NCI-H2081 treated with DMSO at 0.1 percent for 48 hours (cell line): ENCODE data around the gene GPC3.
"Not testable (repeated sequence)": the region's sequence is repeated elsewhere in the genome, so short reads cannot be mapped to it uniquely, and the experiment has no call there.

Experiments used
- DNase-seq: peaks from one replicate; lab custom pipeline; 2025; lab: John Stamatoyannopoulos, UW

GPC3 gene

DNA sequence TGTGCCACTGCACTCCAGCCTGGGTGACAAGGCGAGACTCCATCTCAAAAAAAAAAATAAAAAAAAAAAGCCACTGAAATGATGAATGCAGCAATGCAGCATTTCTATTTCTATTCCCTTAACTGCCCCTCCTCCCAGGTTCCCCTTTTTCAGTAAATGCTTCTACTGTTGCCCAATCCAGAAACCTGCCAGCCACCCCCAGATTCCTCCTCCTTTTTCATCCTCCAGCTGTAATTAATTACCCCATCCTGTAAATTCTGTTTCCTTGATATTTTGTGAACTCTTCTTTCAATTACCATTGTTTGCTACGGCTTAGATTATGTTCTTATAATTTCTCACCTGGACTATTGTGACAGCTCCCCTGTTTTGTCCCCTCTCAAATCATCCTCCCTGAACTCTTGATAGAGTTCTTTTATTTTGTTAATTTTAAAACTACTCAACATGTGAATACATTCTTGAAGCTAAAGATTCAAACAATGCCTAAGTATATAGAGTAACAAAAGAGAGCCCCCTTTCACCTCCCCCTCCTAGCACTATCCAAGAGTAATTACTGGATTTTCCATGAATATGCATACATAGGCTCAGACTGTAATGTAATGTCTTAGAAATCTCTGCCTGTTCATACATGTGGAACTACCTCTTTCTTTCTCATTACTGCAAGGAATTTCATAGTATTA is 429.5 kb downstream of the GPC3 start:
- no peak for DNase-seq

GRCh38 chrX:133550665-133551485 is 434.5 kb downstream of the GPC3 start:
- no peak for DNase-seq

DNA sequence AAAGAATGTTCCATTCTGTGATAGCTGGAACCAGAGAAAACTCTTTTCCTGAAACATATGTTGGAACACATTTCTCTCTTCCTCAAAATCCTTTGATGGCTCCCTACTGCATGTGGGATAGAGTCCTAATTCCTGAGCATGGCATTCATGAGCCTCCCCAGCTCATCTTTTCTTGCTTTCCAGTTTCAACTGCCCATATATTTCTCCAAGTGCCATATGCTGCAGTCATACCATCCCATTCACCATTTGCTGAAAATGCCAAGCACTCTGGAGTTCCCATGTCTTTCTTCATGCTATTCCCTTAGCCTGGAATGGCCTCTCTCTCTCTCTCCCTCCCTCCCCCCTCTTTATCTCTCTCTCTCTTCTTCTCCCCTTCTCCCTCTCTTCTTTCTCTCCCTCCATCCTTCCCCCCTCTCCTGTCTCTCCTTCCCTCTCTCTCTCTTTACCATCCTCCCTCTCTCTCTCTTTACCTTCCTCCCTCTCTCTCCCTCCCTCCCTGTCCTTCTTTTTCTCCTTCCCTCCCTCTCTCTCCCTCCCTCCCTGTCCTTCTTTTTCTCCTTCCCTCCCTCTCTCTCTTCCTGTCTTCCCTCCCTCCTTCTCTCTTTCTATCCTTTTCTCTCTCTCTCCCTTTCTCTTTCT is 436.0 kb downstream of the GPC3 start:
- no peak for DNase-seq

GRCh38 chrX:133546441-133546840 is 439.0 kb downstream of the GPC3 start:
- no peak for DNase-seq

DNA sequence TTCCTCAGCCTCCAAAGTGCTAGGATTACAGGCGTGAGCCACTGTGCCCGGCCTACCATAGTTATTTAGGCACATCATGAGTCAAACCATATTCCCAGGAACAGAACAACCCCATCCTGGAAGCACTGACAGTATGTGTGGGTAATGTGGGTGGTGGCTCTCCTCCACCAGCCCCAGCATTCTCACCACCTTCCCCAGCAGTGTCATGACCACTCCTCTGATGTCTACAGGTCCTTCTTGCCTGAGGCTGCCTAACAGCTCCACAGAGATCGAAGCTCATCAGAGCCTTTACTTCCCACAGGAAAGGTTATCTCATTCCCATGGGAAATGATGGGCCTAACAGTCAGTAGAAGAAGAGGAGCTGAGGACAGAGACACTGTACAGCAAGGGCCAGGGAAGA is 440.6 kb downstream of the GPC3 start:
- no peak for DNase-seq

GRCh38 chrX:133544115-133544514 is 441.3 kb downstream of the GPC3 start:
- DNase-seq, result no peak

DNA sequence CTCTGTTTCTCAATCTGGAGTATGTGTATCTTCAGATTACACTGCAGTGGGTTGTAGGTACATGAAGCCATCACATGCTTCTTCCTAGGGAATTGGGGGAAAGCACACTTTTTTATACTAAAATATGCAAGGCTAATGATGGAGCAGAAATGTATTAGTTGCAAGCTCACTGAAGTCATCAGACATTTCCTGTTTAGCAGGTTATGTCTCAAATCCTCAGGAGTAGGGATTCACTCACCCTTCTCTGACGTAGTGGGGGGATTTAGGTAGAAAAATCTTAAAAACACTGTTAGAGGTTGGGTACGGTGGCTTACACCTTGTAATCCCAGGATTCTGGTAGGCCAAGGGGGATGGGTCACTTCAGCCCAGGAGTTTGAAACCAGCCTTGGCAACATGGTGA is 441.7 kb downstream of the GPC3 start:
- no peak for DNase-seq

GRCh38 chrX:133542476-133542875 is 442.9 kb downstream of the GPC3 start:
- DNase-seq, result no peak

- no peak for DNase-seq
Observed at GRCh38 chrX:133541021-133541420, 444.4 kb downstream of the GPC3 start.

DNA sequence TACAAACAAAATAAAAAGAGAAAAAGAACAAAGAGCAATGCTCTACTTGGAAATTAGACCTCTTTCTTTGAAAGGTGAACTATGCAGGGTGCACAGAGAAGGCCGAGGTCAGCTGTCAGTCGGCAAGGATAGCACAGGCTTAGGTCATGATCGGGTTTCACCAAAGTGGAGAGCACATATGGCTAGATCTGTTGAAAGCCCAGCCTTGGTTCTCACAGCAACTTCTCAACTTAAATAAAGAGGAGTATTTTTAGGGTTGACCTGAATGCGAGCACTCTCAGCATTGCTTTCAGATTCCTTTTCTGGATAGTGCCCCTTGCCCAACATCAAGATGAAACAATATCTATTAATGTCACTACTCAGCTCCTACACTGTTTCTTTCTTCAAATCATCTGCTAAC is 447.2 kb downstream of the GPC3 start:
- DNase-seq, result no peak

DNA sequence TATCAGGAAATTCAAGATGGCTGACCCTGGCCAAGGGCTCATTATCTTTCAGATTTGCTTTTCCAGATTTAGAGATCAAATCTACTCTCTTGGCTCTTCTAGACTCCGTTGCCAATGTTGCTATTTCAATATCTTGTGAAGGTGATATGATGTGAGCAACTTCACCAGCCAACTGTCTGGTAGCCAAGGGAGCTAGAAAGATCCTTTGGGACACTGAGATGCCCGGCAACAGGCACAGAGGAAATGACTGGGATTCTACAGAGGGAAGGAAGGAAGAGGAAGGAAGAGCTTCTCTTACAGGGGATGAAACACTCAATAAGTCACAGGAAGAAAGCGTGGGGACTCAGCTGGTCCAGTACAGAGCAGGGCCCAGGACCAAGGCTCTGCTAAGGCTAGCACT is 448.3 kb downstream of the GPC3 start:
- no peak for DNase-seq

DNA sequence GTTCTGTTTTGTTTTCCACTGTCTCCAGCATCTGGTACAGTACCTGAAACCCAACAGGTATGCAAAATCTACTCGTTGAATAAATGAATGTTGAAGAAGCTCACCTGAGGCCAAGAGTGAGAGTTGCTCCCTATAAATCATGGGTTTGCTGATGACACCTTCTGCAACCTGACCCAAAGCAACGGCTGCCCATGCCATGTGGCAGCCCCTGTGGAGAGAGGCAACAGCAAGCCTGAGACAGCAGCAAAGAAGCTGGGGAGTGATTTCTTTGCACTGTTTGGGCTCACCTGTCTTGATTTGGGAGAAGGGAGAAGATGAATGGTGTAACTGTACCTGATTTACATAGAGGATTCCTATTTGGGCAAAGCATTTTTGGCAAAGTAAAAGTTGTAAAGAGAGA is 450.3 kb downstream of the GPC3 start:
- no peak for DNase-seq

- DNase-seq, result no peak
Observed at GRCh38 chrX:133534172-133534571, 451.2 kb downstream of the GPC3 start.

GRCh38 chrX:133533249-133533648 is 452.1 kb downstream of the GPC3 start:
- no peak for DNase-seq

DNA sequence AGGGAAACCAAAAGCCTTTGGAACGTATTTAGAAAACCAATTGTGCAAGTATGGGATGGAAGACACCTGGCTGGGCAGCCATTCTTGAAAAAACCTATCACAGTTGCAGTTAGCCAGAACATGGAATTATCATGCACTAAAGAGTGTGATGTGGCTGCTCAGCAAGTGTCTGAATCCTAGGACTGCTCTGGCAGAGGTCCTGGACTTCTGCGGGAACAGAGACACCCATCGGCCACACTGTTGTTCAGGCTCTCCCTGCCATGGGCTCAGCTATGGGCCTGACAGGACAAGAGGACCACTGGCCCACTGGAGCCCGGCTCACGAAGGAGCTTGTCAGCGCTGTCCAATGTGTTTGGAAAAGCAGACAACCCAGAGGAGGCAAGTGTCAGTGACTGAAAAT is 454.4 kb downstream of the GPC3 start:
- DNase-seq, result no peak

DNA sequence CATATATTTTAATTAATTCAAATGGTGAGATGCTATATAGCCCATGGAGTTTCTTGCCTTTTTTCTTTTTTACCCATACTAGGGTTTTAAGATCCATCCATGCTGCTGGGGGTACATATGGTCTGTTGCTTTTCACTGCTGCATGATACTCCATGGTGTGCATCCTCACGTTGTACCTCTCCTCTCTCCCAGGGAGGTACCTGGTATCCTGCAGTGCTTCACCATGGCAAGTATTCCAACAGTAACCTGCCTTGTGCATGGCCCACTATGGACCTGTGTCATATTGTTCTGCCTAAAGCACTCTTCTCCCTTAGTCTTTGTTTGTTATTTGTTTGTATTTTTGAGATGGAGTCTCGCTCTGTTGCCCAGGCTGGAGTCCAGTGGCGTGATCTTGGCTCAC is 455.8 kb downstream of the GPC3 start:
- DNase-seq, result no peak

DNA sequence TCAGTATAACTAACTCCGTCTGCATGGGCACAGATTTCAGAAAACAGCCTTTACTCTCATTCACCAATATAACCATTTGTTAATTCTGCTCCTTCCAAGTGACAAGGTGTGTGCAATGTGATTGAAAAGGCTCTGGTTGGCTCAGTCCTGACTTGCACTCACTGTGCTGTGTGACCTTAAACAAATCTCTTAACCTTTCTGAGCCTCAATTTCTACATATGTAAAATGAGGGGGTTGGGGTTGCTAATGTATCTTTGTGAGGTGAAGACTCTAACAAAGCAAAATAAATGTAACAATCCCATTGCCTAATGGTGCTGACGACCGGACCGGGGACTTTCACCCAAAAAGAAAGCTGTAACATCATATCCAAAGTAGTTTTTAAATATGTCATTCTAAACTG is 457.6 kb downstream of the GPC3 start:
- DNase-seq, result no peak

DNA sequence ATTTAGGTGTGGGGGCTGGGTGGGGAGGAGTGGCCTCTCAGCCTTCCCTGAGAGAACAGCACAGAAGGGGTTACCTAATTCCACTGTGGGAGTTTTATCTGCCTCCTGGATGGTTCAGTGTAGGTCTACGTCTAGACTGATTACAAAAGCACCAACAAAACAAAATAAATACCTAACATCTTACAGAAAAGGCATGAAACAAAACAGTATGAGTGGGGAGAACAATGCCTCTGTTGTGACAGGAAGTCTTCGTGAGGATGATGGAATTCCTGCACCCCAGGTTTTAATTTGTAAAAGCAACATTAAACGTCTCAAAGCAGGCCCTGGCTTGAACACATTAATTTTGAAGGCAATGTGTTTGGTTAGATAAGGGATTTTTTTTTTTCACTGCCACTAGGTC is 458.0 kb downstream of the GPC3 start:
- DNase-seq, result no peak

GRCh38 chrX:133526773-133527172 is 458.6 kb downstream of the GPC3 start:
- DNase-seq, result not testable (repeated sequence)

GRCh38 chrX:133523526-133523925 is 461.9 kb downstream of the GPC3 start:
- no peak for DNase-seq

- no peak for DNase-seq
Observed at GRCh38 chrX:133523081-133523487, 462.3 kb downstream of the GPC3 start.

GRCh38 chrX:133516686-133517085 is 468.7 kb downstream of the GPC3 start:
- DNase-seq, result no peak

DNA sequence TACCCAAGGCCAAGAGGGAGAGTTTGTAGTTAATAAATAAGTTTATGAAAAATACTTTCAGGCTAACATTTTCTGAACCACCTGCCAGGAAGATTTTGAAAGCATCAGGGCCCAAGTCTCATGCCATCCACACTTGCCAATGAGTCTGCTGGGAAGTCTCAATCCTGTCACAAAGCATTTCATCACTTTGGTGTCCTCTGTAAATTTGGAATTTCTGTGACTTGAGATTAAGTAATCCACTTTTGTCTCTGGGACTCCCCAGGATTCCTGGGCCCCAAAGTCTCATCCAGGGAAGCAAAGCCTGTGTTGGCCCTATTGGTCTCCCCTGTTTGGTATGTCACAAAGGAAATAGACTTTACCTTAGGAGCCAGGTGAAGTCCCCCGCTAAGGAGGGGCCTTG is 470.9 kb downstream of the GPC3 start:
- DNase-seq, result no peak
